ENCODE results near the gene KIF5C.

KIF5C gene

DNA sequence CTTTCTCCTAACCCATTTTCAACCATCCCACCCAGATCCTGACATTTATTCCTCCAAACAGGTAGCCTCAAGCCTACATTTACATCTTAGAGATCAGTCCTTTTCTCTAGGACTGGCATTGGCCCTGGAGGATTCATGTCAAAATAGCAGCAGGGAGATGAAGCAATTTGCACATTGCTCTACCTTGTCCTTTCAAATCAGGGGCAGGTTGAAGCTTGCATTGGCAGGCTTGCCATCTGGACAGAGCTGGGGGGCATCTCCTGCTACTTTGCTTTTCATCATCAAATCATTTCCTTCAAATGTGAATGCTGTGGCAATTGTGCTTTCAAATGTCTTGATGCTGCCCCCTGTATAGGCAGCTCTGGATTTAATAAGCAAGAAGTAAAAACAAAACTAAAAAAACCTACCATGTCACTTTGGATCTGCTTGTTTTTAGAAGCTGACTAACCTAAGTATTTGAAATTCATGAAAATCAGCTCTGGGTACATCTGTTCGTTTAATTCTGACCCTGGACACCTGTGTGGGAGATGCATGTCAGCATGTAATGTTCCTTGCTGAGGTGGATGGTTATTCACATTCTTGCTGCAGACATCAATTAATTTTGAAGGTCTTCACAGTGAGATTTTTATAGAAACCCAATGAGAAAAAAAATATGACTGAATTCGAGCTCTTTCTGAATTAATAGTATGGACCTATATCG, 47.9 kb downstream of the KIF5C start:
- Mint-ChIP-seq H3K4me1 (peaks cover 13 to 16% of the 10 kb centered on the region in 2 donors), H3K27me3 (peaks cover 0 to 9% of the 10 kb centered on the region in 2 donors), H3K4me3 (no peak overlapping the region), H3K9me3 (peaks cover 8 to 10% of the 10 kb centered on the region in 2 donors), H3K27ac (no peak overlapping the region), H3K36me3 (peaks cover 6 to 10% of the 10 kb centered on the region in 2 donors)
- ATAC-seq (replicated peaks) (no peak), DNase-seq (no peak)

DNA sequence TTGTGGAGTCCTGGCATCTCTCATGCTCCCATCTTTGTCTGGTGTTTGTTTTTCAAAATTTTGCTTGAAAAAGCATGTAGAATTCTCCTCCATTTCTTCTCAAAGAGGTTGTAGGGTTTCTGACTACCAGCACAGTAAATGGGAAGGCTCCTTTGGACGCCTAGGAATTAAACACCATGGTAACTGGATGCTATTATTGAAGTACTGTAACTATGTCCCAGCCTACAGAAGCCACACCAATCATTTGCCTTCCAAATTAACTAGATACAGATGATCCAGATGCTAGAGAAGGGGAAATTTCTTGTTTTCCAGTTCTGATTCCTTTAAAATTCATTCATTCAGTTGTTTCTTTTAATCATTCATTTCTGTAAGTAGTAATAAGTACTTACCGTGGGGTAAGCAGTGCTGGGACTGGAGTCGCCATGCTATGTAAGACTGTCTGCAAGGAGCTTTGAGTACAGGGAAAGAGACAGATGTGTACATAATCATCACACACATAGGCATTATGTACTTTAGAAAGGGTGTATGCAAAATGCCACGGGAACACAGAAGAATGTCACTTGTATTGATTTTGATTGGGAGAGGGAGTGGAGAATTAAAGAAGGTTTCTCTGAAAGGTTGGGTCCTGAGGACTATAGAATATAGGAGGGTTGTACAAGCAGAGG, 49.6 kb downstream of the KIF5C start:
- DNase-seq (no peak), ATAC-seq (replicated peaks) (no peak)
- H3K4me3 Mint-ChIP-seq = no peak overlapping the region
- H3K27ac Mint-ChIP-seq = no peak overlapping the region
- no peaks in the 10 kb centered on the region for H3K9me3 Mint-ChIP-seq
- no peaks in the 10 kb centered on the region for H3K36me3 Mint-ChIP-seq
- no peaks in the 10 kb centered on the region for H3K27me3 Mint-ChIP-seq
- H3K4me1 Mint-ChIP-seq = peaks cover 13 to 16% of the 10 kb centered on the region in 2 donors

DNA sequence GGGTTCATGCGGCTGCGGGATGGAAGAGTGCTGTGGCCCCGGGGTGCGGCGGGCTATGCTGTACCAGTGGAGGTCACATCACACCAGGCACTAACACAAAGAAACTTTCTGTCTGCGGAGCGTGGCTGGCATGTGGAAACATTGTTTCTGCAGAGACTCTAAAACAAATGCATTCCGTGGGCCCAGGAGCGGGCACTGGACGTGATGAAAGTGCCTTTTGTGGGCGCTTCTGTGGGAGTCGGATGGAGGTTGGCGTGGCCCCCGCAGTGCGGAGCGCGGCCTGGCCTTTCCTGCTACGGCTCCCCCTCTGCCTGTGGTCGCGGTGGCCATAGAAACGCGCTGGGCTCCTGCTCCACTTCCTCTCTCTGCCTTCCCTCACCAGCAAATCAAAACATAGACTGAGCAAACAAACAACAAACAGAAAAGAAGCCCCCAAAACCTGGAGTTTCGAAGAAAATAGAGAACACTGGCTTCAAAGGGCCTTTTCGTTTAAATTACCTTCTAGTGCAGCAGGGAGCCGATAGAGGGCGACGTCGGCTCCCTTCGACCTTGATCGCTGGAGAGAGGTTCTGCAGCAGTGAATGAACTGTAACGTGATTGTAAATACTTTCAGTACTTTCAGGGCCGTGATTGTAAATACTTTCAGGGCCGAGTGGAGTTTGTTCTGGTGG, 51.4 kb downstream of the KIF5C start:
- Mint-ChIP-seq H3K36me3 (no peaks in the 10 kb centered on the region), H3K9me3 (no peaks in the 10 kb centered on the region), H3K4me3 (peak overlapping the region; percentile 82 to 87), H3K4me1 (peaks cover 13 to 16% of the 10 kb centered on the region in 2 donors), H3K27me3 (no peaks in the 10 kb centered on the region), H3K27ac (peak overlapping the region; percentile 81)
- ATAC-seq (replicated peaks) (peak; percentile 76 to 85), DNase-seq (peak; percentile 24)

DNA sequence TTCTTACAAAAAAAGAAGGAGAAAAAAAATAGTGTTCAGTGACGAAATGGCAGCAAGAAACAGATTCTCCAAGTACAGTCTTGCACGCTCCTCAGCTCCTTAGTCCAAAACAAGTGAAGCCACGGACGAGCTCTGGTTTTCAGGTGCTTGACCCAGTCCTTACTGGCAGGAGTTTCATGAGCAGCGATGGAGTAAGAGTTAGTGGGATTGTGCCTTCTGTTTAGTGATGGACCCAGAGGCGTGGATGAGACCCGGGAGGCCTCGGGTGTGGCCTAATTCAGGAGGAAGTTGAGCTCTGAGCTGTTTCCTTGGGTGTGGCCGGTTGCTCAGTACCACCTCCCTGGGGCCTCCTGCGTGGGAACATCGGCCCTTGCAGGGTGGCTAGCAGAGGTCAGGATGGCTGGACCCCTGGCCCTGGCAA, 52.0 kb downstream of the KIF5C start:
- H3K27ac Mint-ChIP-seq = peak overlapping the region; percentile 81
- no peaks in the 10 kb centered on the region for H3K36me3 Mint-ChIP-seq
- no peaks in the 10 kb centered on the region for H3K27me3 Mint-ChIP-seq
- no peaks in the 10 kb centered on the region for H3K9me3 Mint-ChIP-seq
- ATAC-seq (replicated peaks) (peak; percentile 83 to 85), DNase-seq (peak; percentile 29)
- peak overlapping the region; percentile 82 to 87 for H3K4me3 Mint-ChIP-seq
- peaks cover 13 to 16% of the 10 kb centered on the region in 2 donors for H3K4me1 Mint-ChIP-seq

DNA sequence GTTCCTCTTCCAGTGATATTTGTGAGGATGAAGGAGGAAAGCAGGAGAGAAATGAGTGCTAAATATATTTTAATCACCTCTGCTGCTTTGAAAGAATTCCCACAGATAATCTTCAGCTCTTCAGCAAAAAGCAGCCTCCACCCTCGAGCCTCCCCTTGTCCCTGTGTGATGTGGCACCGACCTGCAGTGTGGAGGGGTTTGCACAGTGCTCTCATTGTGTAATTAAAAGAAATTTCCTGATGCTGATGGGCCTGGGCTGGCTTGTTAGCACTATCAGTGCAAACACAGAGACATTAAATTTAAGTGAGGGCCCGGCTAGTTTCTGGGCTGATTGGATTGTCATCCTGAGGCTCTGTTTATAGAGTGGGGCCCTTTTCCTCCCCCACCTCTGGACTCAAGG, 53.4 kb downstream of the KIF5C start:
- Mint-ChIP-seq H3K4me1 (peaks cover 13 to 16% of the 10 kb centered on the region in 2 donors), H3K9me3 (no peaks in the 10 kb centered on the region), H3K27me3 (no peaks in the 10 kb centered on the region), H3K36me3 (no peaks in the 10 kb centered on the region), H3K4me3 (no peak overlapping the region), H3K27ac (no peak overlapping the region)
- ATAC-seq (replicated peaks) = no peak
- DNase-seq = no peak

DNA sequence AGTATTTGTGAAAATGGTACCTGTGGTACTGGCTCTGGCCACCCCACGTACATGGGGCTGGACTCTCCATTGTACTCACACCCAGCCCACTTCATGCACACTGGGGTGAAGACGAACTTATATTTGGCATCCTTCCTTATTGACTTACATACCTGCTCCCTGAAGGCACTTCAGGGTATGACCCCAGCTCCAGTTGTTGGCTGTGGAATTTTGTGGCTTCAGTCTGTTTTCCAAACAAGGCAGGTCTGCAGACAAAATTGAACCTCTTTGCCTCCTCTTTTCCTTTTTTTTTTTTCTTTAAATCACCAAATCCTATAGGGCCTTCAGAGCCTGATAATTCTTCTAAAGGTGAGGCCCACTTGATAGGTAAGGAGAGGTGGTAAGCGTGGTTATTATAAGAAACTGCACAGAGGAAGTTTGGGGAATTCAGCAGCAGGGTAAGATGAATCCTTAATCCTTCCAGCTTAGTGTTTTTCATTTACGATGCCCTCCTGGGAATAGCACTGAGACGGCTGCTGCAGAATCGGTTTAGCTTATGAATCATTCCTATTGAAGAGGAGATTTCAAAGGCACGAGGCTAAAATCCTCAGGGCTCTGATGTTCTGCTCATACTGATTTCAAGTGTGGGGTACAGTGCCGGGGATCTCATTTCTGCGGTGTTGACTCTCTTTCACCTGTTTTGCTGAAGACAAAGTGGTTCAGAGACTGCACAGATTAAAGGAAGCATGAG, 55.2 kb downstream of the KIF5C start:
- no peaks in the 10 kb centered on the region for H3K9me3 Mint-ChIP-seq
- H3K4me3 Mint-ChIP-seq = no peak overlapping the region
- H3K27me3 Mint-ChIP-seq = no peaks in the 10 kb centered on the region
- ATAC-seq (replicated peaks) = no peak
- no peaks in the 10 kb centered on the region for H3K36me3 Mint-ChIP-seq
- no peak overlapping the region for H3K27ac Mint-ChIP-seq
- peaks cover 13 to 16% of the 10 kb centered on the region in 2 donors for H3K4me1 Mint-ChIP-seq
- no peak for DNase-seq

DNA sequence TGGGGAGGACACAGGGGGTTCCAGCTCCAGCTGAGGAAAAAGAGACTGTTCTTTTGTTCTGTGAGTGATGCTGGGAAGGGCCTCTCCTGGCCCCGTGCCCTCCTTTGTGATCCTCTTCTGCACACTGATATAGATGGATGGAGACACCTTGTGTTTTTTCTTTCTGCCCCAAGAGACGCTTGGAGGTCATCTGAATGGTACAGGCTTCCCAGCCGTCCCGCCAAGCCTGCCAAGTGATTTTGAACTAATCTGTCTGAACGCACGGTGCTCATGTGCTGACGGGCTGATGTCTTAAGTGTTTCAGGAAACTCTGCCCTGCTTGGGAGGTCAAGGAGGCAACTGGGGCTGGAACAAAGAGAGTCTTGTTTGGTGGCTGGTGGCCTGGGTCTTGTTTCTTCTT, 57.5 kb downstream of the KIF5C start:
- Mint-ChIP-seq H3K4me1 (peaks cover 0 to 2% of the 10 kb centered on the region in 2 donors), H3K27ac (no peak overlapping the region), H3K4me3 (no peak overlapping the region), H3K36me3 (no peaks in the 10 kb centered on the region), H3K9me3 (no peaks in the 10 kb centered on the region), H3K27me3 (no peaks in the 10 kb centered on the region)
- no peak for ATAC-seq (replicated peaks)
- DNase-seq = no peak

DNA sequence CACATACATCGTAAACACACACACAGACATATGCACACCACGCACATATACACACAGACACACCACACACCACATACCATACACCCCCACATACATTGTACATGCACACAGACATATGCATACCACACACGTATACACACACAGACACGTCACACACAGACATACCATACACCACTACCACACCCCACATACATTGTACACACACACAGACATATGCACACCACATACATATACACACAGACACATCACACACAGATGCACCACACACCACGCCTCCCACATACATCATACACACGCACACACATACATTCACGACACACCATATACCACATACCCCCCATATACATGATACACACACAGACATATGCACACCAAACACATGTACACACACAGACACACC, 58.4 kb downstream of the KIF5C start:
- no peak for DNase-seq
- Mint-ChIP-seq H3K4me3 (no peak overlapping the region), H3K27me3 (no peaks in the 10 kb centered on the region), H3K36me3 (no peaks in the 10 kb centered on the region), H3K4me1 (no peaks in the 10 kb centered on the region), H3K27ac (no peak overlapping the region), H3K9me3 (no peaks in the 10 kb centered on the region)
- no peak for ATAC-seq (replicated peaks)

DNA sequence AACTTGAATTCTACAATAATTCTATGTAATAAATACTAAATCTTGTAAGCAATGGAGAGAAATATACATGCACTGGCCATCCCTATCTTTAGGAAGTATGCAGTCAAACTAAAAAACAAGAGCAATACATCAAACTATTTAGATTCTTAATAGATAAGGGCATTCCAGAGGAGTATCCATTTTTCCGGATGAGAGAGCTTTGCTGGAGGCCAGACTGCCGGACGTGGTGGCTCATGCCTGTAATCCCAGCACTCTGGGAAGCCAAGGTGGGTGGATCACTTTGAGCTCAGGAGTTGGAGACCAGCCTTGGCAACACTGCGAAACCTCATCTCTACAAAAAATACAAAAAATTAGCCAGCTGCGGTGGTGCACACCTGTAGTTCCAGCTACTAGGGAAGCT, 60.8 kb downstream of the KIF5C start:
- Mint-ChIP-seq H3K4me3 (no peak overlapping the region), H3K9me3 (no peaks in the 10 kb centered on the region), H3K27me3 (no peaks in the 10 kb centered on the region), H3K4me1 (no peaks in the 10 kb centered on the region), H3K36me3 (no peaks in the 10 kb centered on the region), H3K27ac (no peak overlapping the region)
- DNase-seq (no peak), ATAC-seq (replicated peaks) (no peak)

DNA sequence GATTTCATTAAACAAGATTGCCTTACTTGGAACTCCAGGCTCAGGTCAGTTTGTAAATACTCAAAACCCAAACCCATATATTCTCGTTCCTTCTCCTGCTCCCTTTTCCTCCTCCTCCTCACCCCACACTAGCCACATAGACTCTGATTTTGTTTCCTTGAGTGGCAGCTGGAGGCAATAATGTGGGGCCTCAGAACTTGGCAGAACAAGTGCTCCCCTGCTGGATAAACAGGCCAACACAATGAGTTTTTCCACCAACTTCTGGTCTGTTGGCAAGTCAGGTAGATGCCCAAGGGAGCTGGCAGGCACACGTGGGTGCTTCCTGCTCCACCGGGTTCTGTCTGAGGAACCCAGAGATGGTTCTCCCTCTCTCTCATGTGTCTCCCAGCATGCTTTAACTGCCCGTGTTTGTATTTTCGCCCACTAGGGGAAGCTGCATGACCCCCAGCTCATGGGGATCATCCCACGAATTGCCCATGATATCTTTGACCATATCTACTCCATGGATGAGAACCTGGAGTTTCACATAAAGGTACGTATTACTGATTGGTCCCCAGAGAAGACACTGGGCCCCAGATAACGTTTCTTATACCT, 61.9 kb downstream of the KIF5C start:
- Mint-ChIP-seq H3K27ac (no peak overlapping the region), H3K4me3 (no peak overlapping the region), H3K4me1 (no peaks in the 10 kb centered on the region), H3K36me3 (no peaks in the 10 kb centered on the region), H3K9me3 (no peaks in the 10 kb centered on the region), H3K27me3 (no peaks in the 10 kb centered on the region)
- ATAC-seq (replicated peaks) (no peak), DNase-seq (no peak)

DNA sequence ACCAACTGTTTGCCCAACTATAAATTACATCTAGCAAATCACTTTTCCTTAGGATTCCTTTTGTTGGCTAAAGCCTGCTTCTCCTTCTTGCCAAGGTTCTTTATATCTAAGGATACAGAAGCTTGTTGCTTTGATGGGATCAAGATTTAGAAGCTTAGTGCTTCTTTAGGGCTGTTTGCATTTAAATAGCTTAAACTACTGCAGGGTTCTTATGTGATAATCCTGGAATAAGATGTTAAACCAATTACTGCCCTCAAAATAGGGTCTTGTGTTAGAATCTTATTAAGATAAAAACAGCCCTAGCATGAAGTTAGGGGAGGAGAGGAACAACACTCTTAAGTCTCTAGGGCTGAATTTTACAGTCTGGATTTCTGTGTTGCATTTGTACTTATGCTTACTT, 64.2 kb downstream of the KIF5C start:
- no peak for ATAC-seq (replicated peaks)
- DNase-seq = no peak
- Mint-ChIP-seq H3K27ac (no peak overlapping the region), H3K4me1 (no peaks in the 10 kb centered on the region), H3K27me3 (no peaks in the 10 kb centered on the region), H3K36me3 (no peaks in the 10 kb centered on the region), H3K9me3 (no peaks in the 10 kb centered on the region), H3K4me3 (no peak overlapping the region)

DNA sequence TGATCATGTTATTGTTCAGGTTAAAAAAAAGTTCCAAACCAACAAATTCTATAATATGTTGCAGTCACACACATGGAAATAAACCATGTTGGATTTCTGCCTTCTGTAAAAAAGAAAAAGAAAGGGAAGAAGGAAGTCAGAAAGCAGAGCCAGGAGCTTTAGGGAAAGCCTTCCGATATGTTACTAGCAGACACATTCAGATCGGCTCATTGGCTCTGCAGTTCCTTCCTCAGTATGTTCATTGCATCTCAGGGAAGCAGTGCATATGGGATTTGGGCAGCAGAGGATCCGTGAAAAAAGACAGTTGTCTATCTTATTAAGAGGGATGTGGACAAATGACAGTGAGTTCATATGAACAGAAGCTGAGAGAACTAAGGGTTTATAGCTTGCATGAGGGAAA, 68.1 kb downstream of the KIF5C start:
- no peak for ATAC-seq (replicated peaks)
- DNase-seq = no peak
- Mint-ChIP-seq H3K27me3 (no peaks in the 10 kb centered on the region), H3K9me3 (peaks cover 0 to 1% of the 10 kb centered on the region in 2 donors), H3K36me3 (peaks cover 0 to 4% of the 10 kb centered on the region in 2 donors), H3K4me1 (no peaks in the 10 kb centered on the region), H3K27ac (no peak overlapping the region), H3K4me3 (no peak overlapping the region)

DNA sequence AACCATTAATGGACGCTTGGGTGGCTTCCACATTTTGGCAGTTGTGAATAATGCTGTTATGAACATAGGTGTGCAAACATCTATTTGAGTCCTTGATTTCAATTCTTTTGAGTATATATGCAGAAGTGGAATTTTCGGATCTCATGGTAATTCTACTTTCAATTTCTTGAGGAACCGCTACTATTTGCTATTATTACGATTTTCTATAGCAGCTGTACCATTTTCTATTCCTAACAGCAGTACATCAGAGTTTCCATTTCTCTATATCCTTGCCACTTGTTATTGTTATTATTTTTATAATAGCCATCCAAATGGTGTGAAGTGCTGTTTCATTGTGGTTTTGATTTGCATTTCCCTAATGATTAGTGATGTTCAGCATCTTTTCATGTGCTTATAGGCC, 69.5 kb downstream of the KIF5C start:
- Mint-ChIP-seq H3K4me1 (peaks cover 4 to 9% of the 10 kb centered on the region in 2 donors), H3K27me3 (no peaks in the 10 kb centered on the region), H3K4me3 (no peak overlapping the region), H3K36me3 (peaks cover 0 to 4% of the 10 kb centered on the region in 2 donors), H3K9me3 (peaks cover 0 to 1% of the 10 kb centered on the region in 2 donors), H3K27ac (no peak overlapping the region)
- DNase-seq (no peak), ATAC-seq (replicated peaks) (no peak)

DNA sequence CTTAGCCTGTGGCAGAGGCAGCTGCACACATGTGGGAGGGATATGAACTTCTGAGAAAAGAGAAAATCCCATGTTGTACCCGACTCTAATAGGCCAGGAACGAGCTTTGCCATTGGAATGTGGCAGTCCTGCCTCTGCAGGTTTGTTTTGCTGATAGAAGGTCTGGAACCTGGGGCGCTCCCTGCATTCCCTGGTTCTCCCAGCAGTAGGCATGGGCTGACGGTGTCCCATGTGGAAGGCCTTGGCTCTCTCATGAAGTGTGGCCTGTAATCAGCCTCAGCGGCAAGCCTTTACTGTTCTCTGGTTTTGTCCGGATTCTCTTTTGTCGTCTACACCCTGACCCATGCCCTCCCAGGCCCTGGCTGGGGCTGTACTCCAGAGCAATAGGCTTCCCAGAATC, 72.3 kb downstream of the KIF5C start:
- ATAC-seq (replicated peaks) (no peak), DNase-seq (no peak)
- peaks cover 0 to 1% of the 10 kb centered on the region in 2 donors for H3K9me3 Mint-ChIP-seq
- H3K36me3 Mint-ChIP-seq = peaks cover 0 to 4% of the 10 kb centered on the region in 2 donors
- H3K27me3 Mint-ChIP-seq = no peaks in the 10 kb centered on the region
- H3K4me1 Mint-ChIP-seq = peaks cover 4 to 9% of the 10 kb centered on the region in 2 donors
- no peak overlapping the region for H3K4me3 Mint-ChIP-seq
- no peak overlapping the region for H3K27ac Mint-ChIP-seq
